HUES48 (cell line): ENCODE results near the gene TBC1D24.
"Not testable (repeated sequence)": the region's sequence is repeated elsewhere in the genome, so short reads cannot be mapped to it uniquely, and the experiment has no call there.

Experiments
- H3K27ac ChIP-seq: one replicate; pipeline ENCODE4 v1.7.0; 2013; ENCODE audit warnings: low read depth, low read length, inconsistent platforms
- H3K27me3 ChIP-seq: 2 replicates; pipeline ENCODE4 v1.6.1; 2013; ENCODE audit warnings: mild to moderate bottlenecking, low read length; ENCODE audit not compliant: control insufficient read depth, insufficient read depth
- H3K36me3 ChIP-seq: 2 replicates; pipeline ENCODE4 v1.6.1; 2013; ENCODE audit warnings: low read length; ENCODE audit not compliant: control insufficient read depth, insufficient read depth
- H3K4me1 ChIP-seq: 2 replicates; pipeline ENCODE4 v1.6.1; 2013; ENCODE audit warnings: mild to moderate bottlenecking, low read length; ENCODE audit not compliant: control insufficient read depth, insufficient read depth
- H3K4me3 ChIP-seq: 2 replicates; pipeline ENCODE4 v1.5.1; 2013; ENCODE audit warnings: mild to moderate bottlenecking, low read depth, low read length
- H3K9ac ChIP-seq: 2 replicates; pipeline ENCODE4 v1.6.1; 2013; ENCODE audit warnings: mild to moderate bottlenecking, low read depth, low read length, moderate library complexity
- H3K9me3 ChIP-seq: 2 replicates; pipeline ENCODE4 v1.6.1; 2013; ENCODE audit warnings: low read length; ENCODE audit not compliant: control insufficient read depth, insufficient read depth

Gene TBC1D24

DNA sequence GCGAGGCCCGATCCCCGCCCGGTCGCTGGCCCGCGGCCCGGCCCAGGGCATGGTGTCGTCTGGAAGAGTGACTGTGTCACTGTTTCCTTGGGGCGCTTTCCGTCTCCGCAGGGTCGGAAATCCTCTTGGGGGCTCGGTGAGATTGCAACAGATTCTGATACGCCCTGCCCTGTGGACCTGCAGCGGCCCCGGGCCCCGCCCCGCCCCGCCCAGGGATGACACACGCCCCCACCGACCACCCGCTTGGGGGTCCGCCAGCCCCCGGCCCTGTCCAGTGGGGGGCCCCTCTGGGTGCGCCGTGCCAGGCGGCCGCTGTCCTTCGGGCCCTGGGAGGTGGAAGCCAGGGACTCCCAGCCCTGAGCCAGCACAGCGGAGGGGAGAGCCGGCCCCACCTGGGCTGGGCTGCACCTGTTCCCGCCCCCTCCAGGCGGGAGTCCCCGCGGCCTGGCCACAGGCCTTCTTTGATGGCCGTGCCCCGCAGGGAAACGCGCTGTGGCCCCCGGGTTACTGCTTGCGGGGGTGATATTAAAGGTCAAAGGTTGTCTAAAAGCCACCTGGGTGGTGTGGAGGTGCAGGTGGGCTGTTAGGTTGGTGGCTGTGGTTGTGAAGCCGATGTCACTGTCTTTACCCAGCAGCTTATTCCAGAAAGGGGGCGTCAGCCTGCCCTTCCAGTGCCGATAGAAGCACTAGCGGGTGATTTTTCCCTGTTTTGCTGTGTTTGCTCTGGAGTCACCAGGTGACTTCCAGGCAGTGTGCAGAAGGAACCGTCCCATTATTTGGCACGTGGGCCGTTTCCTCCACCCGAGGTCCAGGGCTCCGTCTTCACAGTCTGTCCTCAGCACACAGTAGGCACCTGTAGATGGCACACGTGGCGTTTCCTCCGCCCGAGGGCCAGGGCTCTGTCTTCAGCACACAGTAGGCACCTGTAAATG, 752 bp downstream of the TBC1D24 start:
- H3K4me3 ChIP-seq = peak overlapping the region; percentile 72
- H3K36me3 ChIP-seq = no peaks in the 10 kb centered on the region
- H3K27ac ChIP-seq = no peak overlapping the region
- peaks cover 42% of the 10 kb centered on the region for H3K27me3 ChIP-seq
- no peak overlapping the region for H3K9ac ChIP-seq
- no peaks in the 10 kb centered on the region for H3K9me3 ChIP-seq
- H3K4me1 ChIP-seq = peaks cover 6% of the 10 kb centered on the region; the same call in 1 of the 2 replicates

DNA sequence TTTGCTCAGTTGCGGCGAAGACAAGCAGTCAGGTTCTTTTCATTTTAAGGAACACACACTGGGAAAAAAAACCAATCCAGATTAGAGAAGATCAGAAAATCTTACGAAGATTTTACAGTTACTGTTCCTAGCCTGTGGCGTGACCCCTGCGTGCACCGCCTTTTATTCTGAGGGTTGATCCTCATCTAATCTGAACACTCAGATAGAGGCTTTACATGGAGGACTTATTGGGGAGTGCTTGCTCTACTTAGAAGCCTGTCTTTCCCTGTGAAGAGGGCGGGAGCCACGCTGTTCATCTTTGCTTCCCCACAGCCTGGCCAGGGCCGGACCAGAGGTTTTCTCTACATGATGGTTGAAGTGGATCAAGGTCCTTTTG, 1.4 kb downstream of the TBC1D24 start:
- Histone ChIP-seq H3K9ac (no peak overlapping the region), H3K36me3 (no peaks in the 10 kb centered on the region), H3K9me3 (no peaks in the 10 kb centered on the region), H3K27ac (no peak overlapping the region), H3K27me3 (peaks cover 38% of the 10 kb centered on the region), H3K4me1 (peaks cover 5% of the 10 kb centered on the region; the same call in 1 of the 2 replicates), H3K4me3 (no peak overlapping the region)

DNA sequence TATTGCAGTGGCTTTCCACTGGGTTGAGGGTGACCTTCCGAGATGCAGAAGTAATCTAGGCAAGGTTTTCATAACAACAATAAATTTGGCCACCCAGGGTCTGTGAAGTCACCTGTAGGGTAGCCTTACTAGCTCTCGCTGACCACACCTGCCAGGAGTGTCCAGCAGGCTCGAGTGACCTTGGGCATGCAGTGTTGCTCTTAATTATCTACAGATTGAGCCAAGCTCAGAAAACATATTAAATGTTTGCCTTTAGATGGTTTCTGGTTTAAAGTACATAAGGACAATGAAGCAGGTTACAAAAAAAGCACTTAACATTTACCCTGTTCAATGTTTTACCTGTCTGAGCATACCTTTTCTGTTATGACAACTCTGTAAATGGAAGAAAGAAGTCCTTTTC, 1.8 kb downstream of the TBC1D24 start:
- no peak overlapping the region for H3K27ac ChIP-seq

DNA sequence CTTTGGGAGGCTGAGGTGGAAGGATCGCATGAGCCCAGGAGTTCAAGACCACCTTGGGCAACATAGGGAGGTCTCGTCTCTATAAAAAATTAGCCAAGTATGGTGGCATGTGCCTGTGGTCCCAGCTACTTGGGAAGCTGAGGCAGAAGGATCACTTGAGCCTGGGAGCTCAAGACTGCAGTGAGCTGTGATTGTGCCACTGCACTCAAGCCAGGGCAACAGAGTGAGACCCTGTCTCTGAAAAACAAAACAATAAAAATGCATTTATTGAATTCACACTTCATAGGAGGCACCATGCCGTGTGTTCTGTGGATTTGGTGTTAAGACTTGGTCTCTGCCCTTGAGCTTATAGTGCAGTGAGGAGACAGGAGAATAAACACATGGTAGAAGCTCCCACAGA, 2.4 kb downstream of the TBC1D24 start:
- Histone ChIP-seq H3K4me3 (no peak overlapping the region), H3K27me3 (peaks cover 28% of the 10 kb centered on the region), H3K4me1 (peaks cover 5% of the 10 kb centered on the region; the same call in 1 of the 2 replicates), H3K9me3 (no peaks in the 10 kb centered on the region), H3K9ac (no peak overlapping the region), H3K27ac (no peak overlapping the region), H3K36me3 (no peaks in the 10 kb centered on the region)

More for the DNA sequence above, 1.8 kb downstream of the TBC1D24 start:
- H3K4me1 ChIP-seq = peaks cover 5% of the 10 kb centered on the region; the same call in 1 of the 2 replicates
- no peaks in the 10 kb centered on the region for H3K36me3 ChIP-seq
- no peak overlapping the region for H3K9ac ChIP-seq
- peaks cover 34% of the 10 kb centered on the region for H3K27me3 ChIP-seq
- H3K9me3 ChIP-seq = no peaks in the 10 kb centered on the region
- H3K4me3 ChIP-seq = no peak overlapping the region

DNA sequence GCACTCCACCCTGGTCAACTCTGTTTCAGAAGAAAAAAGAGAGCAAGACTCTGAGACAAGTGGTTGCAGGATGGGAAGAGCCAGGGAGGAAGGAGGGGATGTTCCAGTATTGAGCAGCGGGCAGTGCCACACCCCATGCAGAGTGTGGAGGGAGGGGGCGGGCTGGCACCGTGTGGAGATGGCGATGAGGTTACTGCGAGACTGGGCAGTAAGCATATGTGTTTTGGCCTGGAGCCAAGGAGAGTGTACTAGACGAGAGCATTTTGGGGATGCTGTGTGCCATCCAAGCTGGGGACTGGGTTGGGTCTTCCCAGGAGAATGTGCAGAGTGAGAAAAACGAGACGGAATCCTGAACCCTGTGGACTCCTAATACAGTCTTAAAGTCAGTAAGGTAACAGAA, 3.4 kb downstream of the TBC1D24 start:
- Histone ChIP-seq H3K27ac (no peak overlapping the region), H3K36me3 (no peaks in the 10 kb centered on the region), H3K9ac (no peak overlapping the region), H3K27me3 (peaks cover 18% of the 10 kb centered on the region), H3K4me1 (peaks cover 5% of the 10 kb centered on the region; the same call in 1 of the 2 replicates), H3K4me3 (no peak overlapping the region), H3K9me3 (no peaks in the 10 kb centered on the region)

DNA sequence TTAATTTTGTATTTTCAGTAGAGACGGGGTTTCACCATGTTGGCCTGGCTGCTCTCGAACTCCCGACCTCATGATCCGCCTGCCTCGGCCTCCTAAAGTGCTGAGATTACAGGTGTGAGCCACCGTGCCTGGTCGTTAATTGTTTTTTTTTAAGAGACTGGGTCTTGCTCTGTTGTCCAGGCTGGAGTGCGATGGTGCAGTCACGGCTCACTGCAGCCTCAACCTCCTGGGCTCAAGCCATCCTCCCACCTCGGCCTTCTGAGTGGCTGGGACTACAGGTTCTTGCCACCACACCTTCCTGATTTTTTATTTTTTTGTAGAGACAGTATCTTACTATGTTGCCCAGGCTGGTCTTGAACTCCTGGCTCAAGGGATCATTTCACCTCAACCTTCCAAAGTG, 5.1 kb downstream of the TBC1D24 start:
- H3K4me1 ChIP-seq, H3K9ac ChIP-seq, H3K36me3 ChIP-seq: not testable (repeated sequence)

DNA sequence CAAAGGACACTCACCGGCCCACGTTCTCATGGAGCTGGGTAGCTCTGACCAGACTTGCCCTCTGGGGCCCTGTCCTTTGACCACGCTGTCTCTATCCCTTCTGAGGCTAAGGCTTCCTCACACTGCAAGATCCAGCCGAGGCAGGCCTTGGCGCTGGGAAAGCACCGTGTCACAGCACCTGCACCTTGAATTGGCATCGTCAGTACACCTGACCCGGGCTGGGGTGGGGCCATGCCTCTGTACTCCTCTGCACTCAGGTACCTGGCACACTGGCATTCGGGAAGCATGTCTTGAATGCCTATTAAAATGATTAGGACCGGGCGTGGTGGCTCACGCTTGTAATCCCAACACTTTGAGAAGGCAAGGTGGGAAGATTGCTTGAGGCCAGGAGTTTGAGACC, 6.0 kb downstream of the TBC1D24 start:
- no peaks in the 10 kb centered on the region for H3K9me3 ChIP-seq
- no peaks in the 10 kb centered on the region for H3K36me3 ChIP-seq
- H3K27ac ChIP-seq = no peak overlapping the region
- no peak overlapping the region for H3K4me3 ChIP-seq
- H3K9ac ChIP-seq = no peak overlapping the region
- H3K4me1 ChIP-seq = peaks cover under 1% of the 10 kb centered on the region; the same call in 1 of the 2 replicates
- 0 out of 2 replicates have a peak, but pooled peaks cover 4% of the 10 kb centered on the region for H3K27me3 ChIP-seq

More for the DNA sequence above, 5.1 kb downstream of the TBC1D24 start:
- H3K27me3 ChIP-seq, H3K9me3 ChIP-seq, H3K27ac ChIP-seq, H3K4me3 ChIP-seq: not testable (repeated sequence)

DNA sequence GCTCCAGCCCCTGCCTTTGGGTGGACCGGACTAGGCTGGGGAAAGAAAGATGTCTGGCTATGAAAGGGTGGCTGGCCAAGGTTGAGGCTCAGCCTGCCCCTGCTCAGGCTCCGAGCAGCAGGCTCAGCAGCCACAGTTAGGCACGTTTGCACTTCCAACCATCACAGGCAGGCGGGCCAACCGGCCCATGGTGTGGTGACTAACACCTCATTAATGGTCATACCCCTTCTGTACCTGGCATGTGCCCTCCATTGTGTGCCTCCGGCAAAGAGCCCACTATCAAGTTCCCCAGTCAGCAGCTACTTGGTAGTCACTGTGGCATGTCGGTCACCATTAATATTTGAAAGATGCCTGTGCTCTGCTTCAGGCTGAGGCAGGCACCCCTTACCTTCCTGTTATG, 6.7 kb downstream of the TBC1D24 start:
- Histone ChIP-seq H3K27ac (no peak overlapping the region), H3K4me1 (no peaks in the 10 kb centered on the region), H3K9me3 (no peaks in the 10 kb centered on the region), H3K27me3 (no peaks in the 10 kb centered on the region), H3K4me3 (no peak overlapping the region), H3K36me3 (no peaks in the 10 kb centered on the region), H3K9ac (no peak overlapping the region)

DNA sequence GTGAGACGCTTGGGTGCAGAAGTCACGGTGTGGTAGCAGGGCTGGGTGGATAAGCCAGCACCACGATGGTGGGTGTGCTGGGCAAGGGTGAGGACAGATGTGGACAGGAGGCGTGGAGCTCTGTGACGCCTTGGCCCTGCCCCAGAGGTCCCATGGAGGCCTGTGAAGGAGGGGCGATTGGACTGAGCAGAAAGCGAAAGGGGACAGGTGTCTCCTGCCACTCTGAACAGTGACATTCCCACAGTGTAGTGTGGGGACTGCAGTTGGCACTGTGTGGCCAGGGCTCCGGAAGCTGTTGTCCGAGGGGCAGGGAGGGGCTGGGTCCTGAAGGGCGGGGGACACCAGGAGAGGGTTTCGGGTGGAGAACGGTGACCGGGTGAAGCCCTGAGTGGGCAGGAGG, 7.3 kb downstream of the TBC1D24 start:
- H3K36me3 ChIP-seq = no peaks in the 10 kb centered on the region

DNA sequence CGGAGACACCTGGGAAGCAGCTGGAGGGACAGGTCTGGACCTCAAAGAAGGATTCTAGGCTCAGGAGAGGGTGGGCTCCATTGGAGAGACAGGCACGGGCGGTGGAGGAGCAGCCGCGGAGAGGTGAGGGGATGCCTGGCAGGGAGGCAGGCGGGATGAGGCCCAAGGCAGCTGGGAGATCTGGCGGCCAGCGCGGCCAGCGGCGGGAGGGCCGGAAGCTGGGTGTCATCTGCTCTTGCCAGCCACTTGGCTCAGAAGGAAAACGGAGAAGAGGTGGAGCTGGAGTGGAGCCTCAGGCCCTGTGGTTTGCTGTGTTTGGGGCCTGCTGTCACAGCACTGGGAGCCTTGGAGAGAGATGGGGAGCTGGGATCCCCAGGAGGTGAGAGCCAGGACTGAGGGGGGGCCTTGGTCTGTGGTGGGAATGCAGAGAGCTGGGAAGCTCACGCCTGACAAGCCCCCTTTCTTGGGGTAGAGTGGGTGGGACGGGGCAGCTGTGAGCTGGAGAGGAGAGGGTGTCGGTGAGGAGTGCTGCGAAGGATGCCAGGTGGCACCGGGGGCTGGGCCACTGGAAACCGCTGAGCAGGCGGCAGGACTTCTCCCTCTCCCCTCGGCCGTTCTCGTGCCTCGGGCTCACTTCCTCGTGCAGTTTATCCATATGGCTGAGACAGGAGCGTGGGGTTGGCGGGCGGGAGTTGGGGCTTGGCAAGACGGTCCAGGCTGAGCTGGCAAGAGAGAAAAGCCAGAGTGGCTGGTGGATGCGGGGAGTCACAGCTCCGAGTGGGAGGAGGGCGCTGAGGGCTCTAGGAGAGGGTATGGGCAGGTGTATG, 8.0 kb downstream of the TBC1D24 start:
- H3K9ac ChIP-seq = no peak overlapping the region
- no peaks in the 10 kb centered on the region for H3K4me1 ChIP-seq
- no peaks in the 10 kb centered on the region for H3K36me3 ChIP-seq
- H3K9me3 ChIP-seq = no peaks in the 10 kb centered on the region
- H3K27me3 ChIP-seq = no peaks in the 10 kb centered on the region
- no peak overlapping the region for H3K4me3 ChIP-seq
- no peak overlapping the region for H3K27ac ChIP-seq

More for the DNA sequence above, 7.3 kb downstream of the TBC1D24 start:
- no peak overlapping the region for H3K27ac ChIP-seq
- no peaks in the 10 kb centered on the region for H3K9me3 ChIP-seq
- no peak overlapping the region for H3K4me3 ChIP-seq
- no peaks in the 10 kb centered on the region for H3K4me1 ChIP-seq
- H3K9ac ChIP-seq = no peak overlapping the region
- H3K27me3 ChIP-seq = no peaks in the 10 kb centered on the region
